HCT116 (cell line): ENCODE data around the gene FCHO1. TPM values are rescaled to one million over a fixed set of nuclear protein-coding genes. Genes with fewer than 3 reads are reported as not detected.

Source experiments
- ATAC-seq: fragments of 200-7000 bp; cut with Tn5 transposase; 2 replicates; pipeline ENCODE4 v1.9.1; 2020; ENCODE audit warnings: mild to moderate bottlenecking, moderate library complexity
- BruUV-seq: library from RNA; stranded (reverse); fragments of 400-500 nt; replicated peaks from 2 replicates; lab custom pipeline; 2021; lab: Mats Ljungman, UMichigan
- CTCF ChIA-PET: fragments of 300-600 bp; sonication (Branson Sonifier 250); formaldehyde crosslinking; loops from one replicate; lab custom pipeline; 2021; ENCODE audit warnings: antibody characterized with exemption; lab: Charles Lee
- POLR2A ChIA-PET: fragments of 300-600, 350-600 bp; sonication (Branson Sonifier 250); formaldehyde crosslinking; loops from one replicate; lab custom pipeline; 2021; ENCODE audit warnings: antibody characterized with exemption; lab: Charles Lee
- RAD21 ChIA-PET, 2 experiments: fragments of 300-600 bp; sonication (Branson Sonifier 250); formaldehyde crosslinking; loops; one replicate each; lab custom pipeline; 2023; ENCODE audit warnings: low total read pairs in 2 of 2; ENCODE audit not compliant: uncharacterized antibody in 2 of 2, unreplicated experiment in 2 of 2, low non-redundant PET in 1 of 2; lab: Charles Lee
- DNase-seq: peaks from one replicate; pipeline ENCODE4 v3.0.0-alpha.2; 2010; ENCODE audit warnings: low read depth, low spot score
- H2AFZ ChIP-seq: fragments of 200-600 bp; shearing (Covaris generic), sonication (generic); 2 replicates; pipeline ENCODE4 v1.6.1; 2017; ENCODE audit warnings: low read depth, mixed run types, mixed read lengths, antibody characterized with exemption, low read length; ENCODE audit not compliant: poor library complexity, severe bottlenecking
- H3K27ac ChIP-seq: 2 replicates; pipeline ENCODE4 v1.5.1; 2012; ENCODE audit warnings: low read depth, low read length
- H3K27me3 ChIP-seq: fragments of 200-600 bp; sonication (generic); 2 replicates; pipeline ENCODE4 v1.6.1; 2016; ENCODE audit warnings: mixed run types, low read length, mixed read lengths; ENCODE audit not compliant: insufficient read depth
- H3K36me3 ChIP-seq, 2 experiments: fragments of 200-500 bp in 1 of 2; fragments of 200-600 bp in 1 of 2; sonication (Bioruptor generic) in 1 of 2; sonication (generic) in 1 of 2; 2 replicates each; pipeline versions ENCODE4 v1.5.1 to v1.6.1; 2014 to 2016; ENCODE audit warnings: low read length in 2 of 2, inconsistent platforms in 1 of 2, mixed read lengths in 1 of 2, mixed run types in 1 of 2; ENCODE audit not compliant: insufficient read depth in 2 of 2, control insufficient read depth in 1 of 2
- H3K4me1 ChIP-seq, 2 experiments: fragments of 200-600 bp in 1 of 2; sonication (generic) in 1 of 2; 2 replicates each; pipeline versions ENCODE4 v1.5.1 to v1.6.1; 2012 to 2017; ENCODE audit warnings: low read length in 2 of 2, inconsistent platforms in 1 of 2, mild to moderate bottlenecking in 1 of 2, mixed read lengths in 1 of 2, mixed run types in 1 of 2, moderate library complexity in 1 of 2; ENCODE audit not compliant: insufficient read depth in 2 of 2, control insufficient read depth in 1 of 2
- H3K4me2 ChIP-seq: fragments of 200-600 bp; sonication (generic); 2 replicates; pipeline ENCODE4 v1.6.1; 2017; ENCODE audit warnings: mixed run types, low read length, mixed read lengths
- H3K4me3 ChIP-seq, 2 experiments: fragments of 200-600 bp in 1 of 2; sonication (generic) in 1 of 2; replicated peaks in 1 of 2; 2 replicates each; pipeline ENCODE4 v1.5.1; 2011 to 2016; ENCODE audit warnings: low read length in 2 of 2, control low read depth in 1 of 2, low read depth in 1 of 2, mild to moderate bottlenecking in 1 of 2, mixed read lengths in 1 of 2, mixed run types in 1 of 2
- H3K79me2 ChIP-seq: fragments of 200-600 bp; sonication (generic); 2 replicates; pipeline ENCODE4 v1.6.1; 2017; ENCODE audit warnings: mild to moderate bottlenecking, mixed run types, low read length, moderate library complexity, mixed read lengths; ENCODE audit not compliant: insufficient read depth
- H3K9ac ChIP-seq: fragments of 200-600 bp; sonication (generic); 2 replicates; pipeline ENCODE4 v1.6.1; 2016; ENCODE audit warnings: low read length, mixed read lengths
- H3K9me2 ChIP-seq: fragments of 200-600 bp; sonication (generic), shearing (Covaris generic); 2 replicates; pipeline ENCODE4 v1.6.1; 2017; ENCODE audit warnings: mixed run types, mild to moderate bottlenecking, moderate library complexity; ENCODE audit not compliant: insufficient read depth
- H3K9me3 ChIP-seq, 2 experiments: fragments of 200-500 bp in 1 of 2; fragments of 200-600 bp in 1 of 2; sonication (Bioruptor generic) in 1 of 2; sonication (generic) in 1 of 2; 2 replicates each; pipeline ENCODE4 v1.6.1; 2014 to 2017; ENCODE audit warnings: low read length in 2 of 2, mixed read lengths in 2 of 2, inconsistent platforms in 1 of 2, low read depth in 1 of 2, mild to moderate bottlenecking in 1 of 2, mixed run types in 1 of 2, moderate library complexity in 1 of 2; ENCODE audit not compliant: control insufficient read depth in 1 of 2, insufficient read depth in 1 of 2
- H4K20me1 ChIP-seq: fragments of 200-600 bp; sonication (generic), shearing (Covaris generic); 2 replicates; pipeline ENCODE4 v1.6.1; 2017; ENCODE audit warnings: mixed run types, mild to moderate bottlenecking, moderate library complexity; ENCODE audit not compliant: insufficient read depth
- CBX3 ChIP-seq: IDR thresholded peaks from 2 replicates; pipeline ENCODE4 v1.6.1; 2012; ENCODE audit warnings: low read depth
- CEBPB ChIP-seq: IDR thresholded peaks from 2 replicates; pipeline ENCODE4 v1.6.1; 2012; ENCODE audit warnings: low read depth
- EGR1 ChIP-seq: IDR thresholded peaks from 2 replicates; pipeline ENCODE4 v1.6.1; 2012; ENCODE audit warnings: low read depth
- ELF1 ChIP-seq: IDR thresholded peaks from 2 replicates; pipeline ENCODE4 v1.6.1; 2012; ENCODE audit warnings: low read depth, borderline replicate concordance
- EZH2 ChIP-seq: fragments of 200-600 bp; sonication (generic); IDR thresholded peaks from 2 replicates; pipeline ENCODE4 v1.6.1; 2017; ENCODE audit warnings: antibody characterized with exemption, mixed run types
- JUND ChIP-seq: IDR thresholded peaks from 2 replicates; pipeline ENCODE4 v1.6.1; 2012
- POLR2A ChIP-seq: IDR thresholded peaks from 2 replicates; pipeline ENCODE4 v1.7.0; 2011; ENCODE audit warnings: borderline replicate concordance; ENCODE audit not compliant: insufficient read depth, insufficient read length; ENCODE audit errors: extremely low read depth
- POLR2AphosphoS5 ChIP-seq: IDR thresholded peaks from 2 replicates; pipeline ENCODE4 v1.6.1; 2011; ENCODE audit warnings: mild to moderate bottlenecking, low read depth, low read length, moderate library complexity
- RAD21 ChIP-seq: IDR thresholded peaks from 2 replicates; pipeline ENCODE4 v1.6.1; 2012; ENCODE audit warnings: low read depth, mild to moderate bottlenecking
- SIN3A ChIP-seq: IDR thresholded peaks from 2 replicates; pipeline ENCODE4 v1.6.1; 2012; ENCODE audit warnings: low read depth
- SRF ChIP-seq: IDR thresholded peaks from 2 replicates; pipeline ENCODE4 v1.6.1; 2012; ENCODE audit warnings: low read depth
- TCF7L2 ChIP-seq: IDR thresholded peaks from 2 replicates; pipeline ENCODE4 v1.7.0; 2011; ENCODE audit warnings: borderline replicate concordance, inconsistent platforms; ENCODE audit not compliant: insufficient read depth, insufficient read length; ENCODE audit errors: extremely low read depth
- ZBTB33 ChIP-seq: IDR thresholded peaks from 2 replicates; pipeline ENCODE4 v1.6.1; 2011; ENCODE audit warnings: mild to moderate bottlenecking, low read length, moderate library complexity; ENCODE audit not compliant: insufficient replicate concordance; ENCODE audit errors: extremely low read depth
- ZFX ChIP-seq: fragments of 450-650 bp; IDR thresholded peaks from 2 replicates; pipeline ENCODE4 v1.6.1; 2017
- ZNF274 ChIP-seq: fragments of 200-500 bp; sonication (Bioruptor generic); IDR thresholded peaks from 2 replicates; pipeline ENCODE4 v1.6.1; 2014; ENCODE audit warnings: mild to moderate bottlenecking, low read depth, low read length, inconsistent platforms
- intact Hi-C: fragments of 100-400 bp; cut with micrococcal nuclease; formaldehyde crosslinking; loops from 2 replicates; pipeline ENCODE4 v1.10.0; 2022
- total RNA-seq: library from RNA; stranded (reverse); gene quantifications from one replicate; pipeline ENCODE4 v1.2.1, GENCODE V29; 2021; ENCODE audit not compliant: unreplicated experiment
- TF ChIP-seq, protein P1 (sequence below): IDR thresholded peaks from 2 replicates; pipeline ENCODE4 v1.6.1; 2012; ENCODE audit warnings: low read depth
- TF ChIP-seq, protein P2 (sequence below), 3 experiments: fragments of 200-600 bp in 1 of 3; sonication (generic) in 1 of 3; IDR thresholded peaks in 2 of 3; conservative IDR thresholded peaks in 1 of 3; 2 replicates each; pipeline ENCODE4 v1.5.1; 2012 to 2017; ENCODE audit warnings: low read depth in 2 of 3, low read length in 2 of 3, antibody characterized with exemption in 1 of 3, borderline replicate concordance in 1 of 3, control low read depth in 1 of 3, mild to moderate bottlenecking in 1 of 3, mixed read lengths in 1 of 3, mixed run types in 1 of 3, moderate library complexity in 1 of 3; ENCODE audit not compliant: insufficient read depth in 1 of 3

FCHO1 gene
- total RNA-seq, 1 experiment from 2014 or later: 28.1 TPM

DNA sequence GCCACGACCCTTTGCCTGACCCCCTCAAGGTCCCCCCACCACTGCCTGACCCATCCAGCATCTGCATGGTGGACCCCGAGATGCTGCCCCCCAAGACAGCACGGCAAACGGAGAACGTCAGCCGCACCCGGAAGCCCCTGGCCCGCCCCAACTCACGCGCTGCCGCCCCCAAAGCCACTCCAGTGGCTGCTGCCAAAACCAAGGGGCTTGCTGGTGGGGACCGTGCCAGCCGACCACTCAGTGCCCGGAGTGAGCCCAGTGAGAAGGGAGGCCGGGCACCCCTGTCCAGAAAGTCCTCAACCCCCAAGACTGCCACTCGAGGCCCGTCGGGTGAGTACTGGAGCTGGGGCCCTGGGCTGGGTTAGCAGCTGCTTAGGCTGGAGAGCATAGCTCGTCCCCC, 23.4 kb upstream of the FCHO1 start (continued):
- TF ChIP-seq ZBTB33: no peak
- TF ChIP-seq TCF7L2: no peak
- no peak for TF ChIP-seq CBX3
- no peak for TF ChIP-seq ELF1
- no peak for TF ChIP-seq CEBPB
- TF ChIP-seq SRF: no peak
- TF ChIP-seq JUND: no peak
- no peak for TF ChIP-seq RAD21
- TF ChIP-seq ZNF274: no peak
- TF ChIP-seq ZFX: no peak

DNA sequence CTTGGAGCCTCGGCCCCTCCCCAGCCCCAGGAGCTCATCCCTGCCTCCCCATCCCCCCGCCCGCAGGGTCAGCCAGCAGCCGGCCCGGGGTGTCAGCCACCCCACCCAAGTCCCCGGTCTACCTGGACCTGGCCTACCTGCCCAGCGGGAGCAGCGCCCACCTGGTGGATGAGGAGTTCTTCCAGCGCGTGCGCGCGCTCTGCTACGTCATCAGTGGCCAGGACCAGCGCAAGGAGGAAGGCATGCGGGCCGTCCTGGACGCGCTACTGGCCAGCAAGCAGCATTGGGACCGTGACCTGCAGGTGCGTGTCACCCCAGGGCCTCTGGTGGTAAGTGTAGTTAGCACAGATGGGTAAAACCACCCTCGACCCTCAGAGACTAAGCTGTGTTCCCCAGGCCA, 18.1 kb upstream of the FCHO1 start:
- Histone ChIP-seq H3K27ac (no peak overlapping the region), H3K4me2 (no peak overlapping the region), H3K36me3 (peaks cover 35 to 46% of the 10 kb centered on the region in 2 experiments; a peak in 3 of 4 replicates), H3K4me3 (no peak overlapping the region), H2AFZ (no peak overlapping the region), H3K4me1 (peaks cover 16 to 33% of the 10 kb centered on the region in 2 experiments), H3K79me2 (peaks cover 51% of the 10 kb centered on the region), H3K9me3 (no peaks in the 10 kb centered on the region), H3K27me3 (no peaks in the 10 kb centered on the region), H3K9ac (no peak overlapping the region), H4K20me1 (0 out of 2 replicates have a peak, but pooled peaks cover 3% of the 10 kb centered on the region), H3K9me2 (no peaks in the 10 kb centered on the region)
- no TSS peak for BruUV-seq
- DNase-seq (no peak), ATAC-seq (no peak)
- intact Hi-C loops: no loop called here
- POLR2A ChIA-PET: no interaction called here
- CTCF ChIA-PET: no interaction called here
- RAD21 ChIA-PET: no interaction called here
- TF ChIP-seq POLR2AphosphoS5 (no peak), RAD21 (no peak), EGR1 (no peak), ZNF274 (no peak), POLR2A (no peak), SIN3A (no peak), EZH2 (no peak), ZBTB33 (no peak), ELF1 (no peak)
- TF ChIP-seq, protein P1, sequence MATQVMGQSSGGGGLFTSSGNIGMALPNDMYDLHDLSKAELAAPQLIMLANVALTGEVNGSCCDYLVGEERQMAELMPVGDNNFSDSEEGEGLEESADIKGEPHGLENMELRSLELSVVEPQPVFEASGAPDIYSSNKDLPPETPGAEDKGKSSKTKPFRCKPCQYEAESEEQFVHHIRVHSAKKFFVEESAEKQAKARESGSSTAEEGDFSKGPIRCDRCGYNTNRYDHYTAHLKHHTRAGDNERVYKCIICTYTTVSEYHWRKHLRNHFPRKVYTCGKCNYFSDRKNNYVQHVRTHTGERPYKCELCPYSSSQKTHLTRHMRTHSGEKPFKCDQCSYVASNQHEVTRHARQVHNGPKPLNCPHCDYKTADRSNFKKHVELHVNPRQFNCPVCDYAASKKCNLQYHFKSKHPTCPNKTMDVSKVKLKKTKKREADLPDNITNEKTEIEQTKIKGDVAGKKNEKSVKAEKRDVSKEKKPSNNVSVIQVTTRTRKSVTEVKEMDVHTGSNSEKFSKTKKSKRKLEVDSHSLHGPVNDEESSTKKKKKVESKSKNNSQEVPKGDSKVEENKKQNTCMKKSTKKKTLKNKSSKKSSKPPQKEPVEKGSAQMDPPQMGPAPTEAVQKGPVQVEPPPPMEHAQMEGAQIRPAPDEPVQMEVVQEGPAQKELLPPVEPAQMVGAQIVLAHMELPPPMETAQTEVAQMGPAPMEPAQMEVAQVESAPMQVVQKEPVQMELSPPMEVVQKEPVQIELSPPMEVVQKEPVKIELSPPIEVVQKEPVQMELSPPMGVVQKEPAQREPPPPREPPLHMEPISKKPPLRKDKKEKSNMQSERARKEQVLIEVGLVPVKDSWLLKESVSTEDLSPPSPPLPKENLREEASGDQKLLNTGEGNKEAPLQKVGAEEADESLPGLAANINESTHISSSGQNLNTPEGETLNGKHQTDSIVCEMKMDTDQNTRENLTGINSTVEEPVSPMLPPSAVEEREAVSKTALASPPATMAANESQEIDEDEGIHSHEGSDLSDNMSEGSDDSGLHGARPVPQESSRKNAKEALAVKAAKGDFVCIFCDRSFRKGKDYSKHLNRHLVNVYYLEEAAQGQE: no peak
- TF ChIP-seq, protein P2, sequence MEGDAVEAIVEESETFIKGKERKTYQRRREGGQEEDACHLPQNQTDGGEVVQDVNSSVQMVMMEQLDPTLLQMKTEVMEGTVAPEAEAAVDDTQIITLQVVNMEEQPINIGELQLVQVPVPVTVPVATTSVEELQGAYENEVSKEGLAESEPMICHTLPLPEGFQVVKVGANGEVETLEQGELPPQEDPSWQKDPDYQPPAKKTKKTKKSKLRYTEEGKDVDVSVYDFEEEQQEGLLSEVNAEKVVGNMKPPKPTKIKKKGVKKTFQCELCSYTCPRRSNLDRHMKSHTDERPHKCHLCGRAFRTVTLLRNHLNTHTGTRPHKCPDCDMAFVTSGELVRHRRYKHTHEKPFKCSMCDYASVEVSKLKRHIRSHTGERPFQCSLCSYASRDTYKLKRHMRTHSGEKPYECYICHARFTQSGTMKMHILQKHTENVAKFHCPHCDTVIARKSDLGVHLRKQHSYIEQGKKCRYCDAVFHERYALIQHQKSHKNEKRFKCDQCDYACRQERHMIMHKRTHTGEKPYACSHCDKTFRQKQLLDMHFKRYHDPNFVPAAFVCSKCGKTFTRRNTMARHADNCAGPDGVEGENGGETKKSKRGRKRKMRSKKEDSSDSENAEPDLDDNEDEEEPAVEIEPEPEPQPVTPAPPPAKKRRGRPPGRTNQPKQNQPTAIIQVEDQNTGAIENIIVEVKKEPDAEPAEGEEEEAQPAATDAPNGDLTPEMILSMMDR (IDR thresholded peaks at IDR 0.05 in 2 of 3, conservative IDR thresholded peaks at IDR 0.05 in 1 of 3; ENCODE audit: borderline replicate concordance in 1 of 3, insufficient read depth in 1 of 3, low read depth in 2 of 3, low read length in 2 of 3): no peak
